ENCODE data around the gene EEFSEC. TPM values are rescaled to one million over a fixed set of nuclear protein-coding genes. Genes with fewer than 3 reads are reported as not detected.
A peak's percentile ranks its signal among the peaks of the same experiment; 100 is the strongest.

Gene EEFSEC
- total RNA-seq, 4 donors from 2014 or later = 25.1 to 43.5 (median 29.5) TPM

- Histone ChIP-seq H3K4me1 (peaks cover 0 to 11% (median 8%) of the 10 kb centered on the region in 4 donors), H3K4me3 (no peak overlapping the region), H3K36me3 (no peaks in the 10 kb centered on the region), H3K27ac (no peak overlapping the region), H3K27me3 (no peaks in the 10 kb centered on the region), H3K9me3 (peaks cover 0 to 2% (median 0%) of the 10 kb centered on the region in 4 donors)
- 39 to 43% methylated on average over 2 of the region's 2 CpGs for WGBS, 2 donors
- no peak for DNase-seq (ENCODE audit: low spot score in 2 of 2)
- TF ChIP-seq, protein P1, sequence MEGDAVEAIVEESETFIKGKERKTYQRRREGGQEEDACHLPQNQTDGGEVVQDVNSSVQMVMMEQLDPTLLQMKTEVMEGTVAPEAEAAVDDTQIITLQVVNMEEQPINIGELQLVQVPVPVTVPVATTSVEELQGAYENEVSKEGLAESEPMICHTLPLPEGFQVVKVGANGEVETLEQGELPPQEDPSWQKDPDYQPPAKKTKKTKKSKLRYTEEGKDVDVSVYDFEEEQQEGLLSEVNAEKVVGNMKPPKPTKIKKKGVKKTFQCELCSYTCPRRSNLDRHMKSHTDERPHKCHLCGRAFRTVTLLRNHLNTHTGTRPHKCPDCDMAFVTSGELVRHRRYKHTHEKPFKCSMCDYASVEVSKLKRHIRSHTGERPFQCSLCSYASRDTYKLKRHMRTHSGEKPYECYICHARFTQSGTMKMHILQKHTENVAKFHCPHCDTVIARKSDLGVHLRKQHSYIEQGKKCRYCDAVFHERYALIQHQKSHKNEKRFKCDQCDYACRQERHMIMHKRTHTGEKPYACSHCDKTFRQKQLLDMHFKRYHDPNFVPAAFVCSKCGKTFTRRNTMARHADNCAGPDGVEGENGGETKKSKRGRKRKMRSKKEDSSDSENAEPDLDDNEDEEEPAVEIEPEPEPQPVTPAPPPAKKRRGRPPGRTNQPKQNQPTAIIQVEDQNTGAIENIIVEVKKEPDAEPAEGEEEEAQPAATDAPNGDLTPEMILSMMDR (IDR thresholded peaks at IDR 0.05) = no peak
- no peak for TF ChIP-seq POLR2A (IDR thresholded peaks at IDR 0.05)
- no peak for TF ChIP-seq EP300 (IDR thresholded peaks at IDR 0.05)
These were observed 26.0 kb upstream of the EEFSEC start for GRCh38 chr3:128127236-128127635.

DNA sequence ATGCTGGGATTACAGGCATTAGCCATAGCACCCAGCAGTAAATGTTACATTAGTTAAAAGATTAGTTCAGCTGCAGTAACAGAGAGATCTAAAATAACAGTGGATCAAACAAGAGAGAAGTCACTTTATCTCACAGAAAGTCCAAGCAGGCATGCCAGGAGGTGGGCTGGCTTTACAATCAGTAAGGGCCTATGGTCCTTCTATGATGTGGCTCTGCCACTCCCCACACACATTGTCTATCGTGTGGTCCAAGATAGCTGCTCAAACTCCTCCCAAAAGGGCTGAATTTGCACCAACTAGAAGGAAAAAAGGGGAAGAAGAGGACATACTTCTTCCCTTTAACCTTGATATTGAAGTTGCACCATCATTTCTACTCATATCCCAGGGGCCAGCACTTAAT is 25.0 kb upstream of the EEFSEC start:
- Histone ChIP-seq H3K4me1 (peaks cover 0 to under 1% (median 0%) of the 10 kb centered on the region in 4 donors), H3K27ac (no peak overlapping the region), H3K9me3 (peaks cover 0 to 12% (median 0%) of the 10 kb centered on the region in 4 donors), H3K27me3 (no peaks in the 10 kb centered on the region), H3K4me3 (no peak overlapping the region), H3K36me3 (no peaks in the 10 kb centered on the region)
- no peak for TF ChIP-seq POLR2A (IDR thresholded peaks at IDR 0.05)
- no peak for TF ChIP-seq EP300 (IDR thresholded peaks at IDR 0.05)
- TF ChIP-seq, protein P1 (IDR thresholded peaks at IDR 0.05) = no peak
- no peak for DNase-seq (ENCODE audit: low spot score in 2 of 2)
- 31 to 39% methylated on average over 1 of the region's 1 CpG for WGBS, 2 donors

DNA sequence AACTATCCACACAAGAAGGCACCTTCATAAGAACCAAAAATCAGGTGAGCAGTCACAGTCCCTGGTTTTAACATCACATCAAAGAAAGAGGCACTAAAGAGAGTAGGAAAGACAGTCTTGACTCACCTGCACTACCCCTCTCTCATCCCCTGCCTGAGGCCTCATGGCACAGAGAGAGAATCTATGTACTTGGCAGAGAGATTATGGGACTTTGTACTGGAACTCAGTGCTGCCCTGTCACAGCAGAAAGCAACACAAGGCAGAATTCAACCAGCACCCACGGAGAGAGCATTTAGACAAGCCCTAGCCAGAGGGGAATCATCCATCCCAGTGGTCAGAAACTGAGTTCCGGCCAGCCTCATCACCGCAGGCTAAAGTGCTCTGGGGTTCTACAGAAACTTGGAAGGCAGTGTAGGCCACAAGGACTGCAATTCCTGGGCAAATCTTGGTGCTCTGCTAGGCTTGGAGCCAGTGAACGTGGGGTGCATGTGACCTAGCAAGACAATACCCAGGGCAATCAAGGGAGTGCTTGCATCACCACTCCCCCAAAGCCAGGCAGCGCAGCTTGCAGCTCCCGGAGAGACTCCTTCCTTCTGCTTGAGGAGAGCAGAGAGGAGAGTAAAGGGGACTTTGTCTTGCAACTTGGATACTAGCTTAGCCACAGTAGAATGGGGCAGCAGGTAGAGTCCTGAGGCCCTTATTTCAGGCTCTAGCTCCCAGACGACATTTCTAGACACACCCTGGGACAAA is 21.2 kb upstream of the EEFSEC start:
- no peak for DNase-seq (ENCODE audit: low spot score in 2 of 2)
- Histone ChIP-seq H3K4me3 (no peak overlapping the region), H3K27me3 (peaks cover 0 to 4% of the 10 kb centered on the region in 2 donors), H3K9me3 (peaks cover 0 to 12% (median 0%) of the 10 kb centered on the region in 4 donors), H3K36me3 (no peaks in the 10 kb centered on the region), H3K27ac (no peak overlapping the region), H3K4me1 (no peaks in the 10 kb centered on the region)
- TF ChIP-seq, protein P1 (IDR thresholded peaks at IDR 0.05) = no peak
- TF ChIP-seq EP300 (IDR thresholded peaks at IDR 0.05) (no peak), POLR2A (IDR thresholded peaks at IDR 0.05) (no peak)
- 78 to 84% methylated on average over 7 of the region's 7 CpGs for WGBS, 2 donors

DNA sequence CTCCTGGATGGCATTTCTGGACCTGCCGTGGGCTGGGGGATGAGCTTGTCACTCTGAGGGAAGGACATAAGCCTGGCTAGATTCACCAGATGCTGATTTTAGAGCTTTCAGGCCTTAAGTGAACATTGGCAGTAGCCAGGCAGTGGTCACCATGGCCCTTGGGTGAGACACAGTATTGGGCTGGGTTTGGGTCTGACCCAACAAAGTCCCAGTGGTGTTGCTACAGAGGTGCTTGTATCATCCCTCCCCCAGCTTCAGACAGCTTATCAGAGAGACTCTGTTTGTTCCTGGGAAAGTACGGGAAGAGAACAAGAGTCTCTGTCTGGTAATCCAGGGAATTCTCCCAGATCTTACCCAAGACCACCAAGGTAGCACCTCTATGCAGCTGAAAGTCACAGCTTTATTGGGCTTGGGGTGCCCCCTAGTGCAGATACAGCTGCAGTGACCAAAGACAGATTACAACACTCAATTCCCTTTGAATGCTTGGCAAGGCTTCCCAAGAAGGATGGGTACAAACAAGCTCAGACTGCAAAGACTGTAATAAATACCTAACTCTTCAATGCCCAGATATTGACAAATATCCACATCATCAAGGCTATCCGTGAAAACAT is 19.9 kb upstream of the EEFSEC start:
- Histone ChIP-seq H3K4me3 (no peak overlapping the region), H3K9me3 (peaks cover 0 to 12% (median 0%) of the 10 kb centered on the region in 4 donors), H3K36me3 (no peaks in the 10 kb centered on the region), H3K27ac (no peak overlapping the region), H3K4me1 (no peaks in the 10 kb centered on the region), H3K27me3 (peaks cover 0 to 4% of the 10 kb centered on the region in 2 donors)
- no peak for DNase-seq (ENCODE audit: low spot score in 2 of 2)
- WGBS, 2 donors = 50 to 66% methylated on average over 3 of the region's 3 CpGs
- TF ChIP-seq, protein P1 (IDR thresholded peaks at IDR 0.05) = peak in 3 of 5 experiments; percentile 28 to 33 (median 29)
- TF ChIP-seq POLR2A (IDR thresholded peaks at IDR 0.05) = no peak

GRCh38 chr3:128143496-128143895 is 9.8 kb upstream of the EEFSEC start:
- H3K9me3 ChIP-seq = no peaks in the 10 kb centered on the region
- H3K27ac ChIP-seq = no peak overlapping the region
- H3K4me1 ChIP-seq = no peaks in the 10 kb centered on the region
- H3K4me3 ChIP-seq = no peak overlapping the region
- TF ChIP-seq, protein P1 (IDR thresholded peaks at IDR 0.05) = no peak
- TF ChIP-seq POLR2A (IDR thresholded peaks at IDR 0.05) (no peak), EP300 (IDR thresholded peaks at IDR 0.05) (no peak)
- H3K27me3 ChIP-seq = no peaks in the 10 kb centered on the region
- no peaks in the 10 kb centered on the region for H3K36me3 ChIP-seq
- no peak for DNase-seq (ENCODE audit: low spot score in 2 of 2)
- 70 to 81% methylated on average over 4 of the region's 4 CpGs for WGBS, 2 donors
